ENCODE data around the gene IGFL3.

IGFL3 gene

GRCh38 chr19:46076031-46076880 is 48.2 kb downstream of the IGFL3 start:
- DNase-seq, result no peak

GRCh38 chr19:46073268-46073922 is 51.1 kb downstream of the IGFL3 start:
- DNase-seq, result no peak
